HCT116 (cell line): ENCODE measurements around the gene BCKDK. TPM values are rescaled to one million over a fixed set of nuclear protein-coding genes. Genes with fewer than 3 reads are reported as not detected.

ENCODE experiments used
- ATAC-seq: fragments of 200-7000 bp; cut with Tn5 transposase; 2 replicates; pipeline ENCODE4 v1.9.1; 2020; ENCODE audit warnings: mild to moderate bottlenecking, moderate library complexity
- BruUV-seq: library from RNA; stranded (reverse); fragments of 400-500 nt; replicated peaks from 2 replicates; lab custom pipeline; 2021; lab: Mats Ljungman, UMichigan
- CTCF ChIA-PET: fragments of 300-600 bp; sonication (Branson Sonifier 250); formaldehyde crosslinking; loops from one replicate; lab custom pipeline; 2021; ENCODE audit warnings: antibody characterized with exemption; lab: Charles Lee
- POLR2A ChIA-PET: fragments of 300-600, 350-600 bp; sonication (Branson Sonifier 250); formaldehyde crosslinking; loops from one replicate; lab custom pipeline; 2021; ENCODE audit warnings: antibody characterized with exemption; lab: Charles Lee
- RAD21 ChIA-PET, 2 experiments: fragments of 300-600 bp; sonication (Branson Sonifier 250); formaldehyde crosslinking; loops; one replicate each; lab custom pipeline; 2023; ENCODE audit warnings: low total read pairs in 2 of 2; ENCODE audit not compliant: uncharacterized antibody in 2 of 2, unreplicated experiment in 2 of 2, low non-redundant PET in 1 of 2; lab: Charles Lee
- DNase-seq: peaks from one replicate; pipeline ENCODE4 v3.0.0-alpha.2; 2010; ENCODE audit warnings: low read depth, low spot score
- H2AFZ ChIP-seq: fragments of 200-600 bp; shearing (Covaris generic), sonication (generic); 2 replicates; pipeline ENCODE4 v1.6.1; 2017; ENCODE audit warnings: low read depth, mixed run types, mixed read lengths, antibody characterized with exemption, low read length; ENCODE audit not compliant: poor library complexity, severe bottlenecking
- H3K27ac ChIP-seq: 2 replicates; pipeline ENCODE4 v1.5.1; 2012; ENCODE audit warnings: low read depth, low read length
- H3K27me3 ChIP-seq: fragments of 200-600 bp; sonication (generic); 2 replicates; pipeline ENCODE4 v1.6.1; 2016; ENCODE audit warnings: mixed run types, low read length, mixed read lengths; ENCODE audit not compliant: insufficient read depth
- H3K36me3 ChIP-seq, 2 experiments: fragments of 200-500 bp in 1 of 2; fragments of 200-600 bp in 1 of 2; sonication (Bioruptor generic) in 1 of 2; sonication (generic) in 1 of 2; 2 replicates each; pipeline versions ENCODE4 v1.5.1 to v1.6.1; 2014 to 2016; ENCODE audit warnings: low read length in 2 of 2, inconsistent platforms in 1 of 2, mixed read lengths in 1 of 2, mixed run types in 1 of 2; ENCODE audit not compliant: insufficient read depth in 2 of 2, control insufficient read depth in 1 of 2
- H3K4me1 ChIP-seq, 2 experiments: fragments of 200-600 bp in 1 of 2; sonication (generic) in 1 of 2; 2 replicates each; pipeline versions ENCODE4 v1.5.1 to v1.6.1; 2012 to 2017; ENCODE audit warnings: low read length in 2 of 2, inconsistent platforms in 1 of 2, mild to moderate bottlenecking in 1 of 2, mixed read lengths in 1 of 2, mixed run types in 1 of 2, moderate library complexity in 1 of 2; ENCODE audit not compliant: insufficient read depth in 2 of 2, control insufficient read depth in 1 of 2
- H3K4me2 ChIP-seq: fragments of 200-600 bp; sonication (generic); 2 replicates; pipeline ENCODE4 v1.6.1; 2017; ENCODE audit warnings: mixed run types, low read length, mixed read lengths
- H3K4me3 ChIP-seq, 2 experiments: fragments of 200-600 bp in 1 of 2; sonication (generic) in 1 of 2; replicated peaks in 1 of 2; 2 replicates each; pipeline ENCODE4 v1.5.1; 2011 to 2016; ENCODE audit warnings: low read length in 2 of 2, control low read depth in 1 of 2, low read depth in 1 of 2, mild to moderate bottlenecking in 1 of 2, mixed read lengths in 1 of 2, mixed run types in 1 of 2
- H3K79me2 ChIP-seq: fragments of 200-600 bp; sonication (generic); 2 replicates; pipeline ENCODE4 v1.6.1; 2017; ENCODE audit warnings: mild to moderate bottlenecking, mixed run types, low read length, moderate library complexity, mixed read lengths; ENCODE audit not compliant: insufficient read depth
- H3K9ac ChIP-seq: fragments of 200-600 bp; sonication (generic); 2 replicates; pipeline ENCODE4 v1.6.1; 2016; ENCODE audit warnings: low read length, mixed read lengths
- H3K9me2 ChIP-seq: fragments of 200-600 bp; sonication (generic), shearing (Covaris generic); 2 replicates; pipeline ENCODE4 v1.6.1; 2017; ENCODE audit warnings: mixed run types, mild to moderate bottlenecking, moderate library complexity; ENCODE audit not compliant: insufficient read depth
- H3K9me3 ChIP-seq, 2 experiments: fragments of 200-500 bp in 1 of 2; fragments of 200-600 bp in 1 of 2; sonication (Bioruptor generic) in 1 of 2; sonication (generic) in 1 of 2; 2 replicates each; pipeline ENCODE4 v1.6.1; 2014 to 2017; ENCODE audit warnings: low read length in 2 of 2, mixed read lengths in 2 of 2, inconsistent platforms in 1 of 2, low read depth in 1 of 2, mild to moderate bottlenecking in 1 of 2, mixed run types in 1 of 2, moderate library complexity in 1 of 2; ENCODE audit not compliant: control insufficient read depth in 1 of 2, insufficient read depth in 1 of 2
- H4K20me1 ChIP-seq: fragments of 200-600 bp; sonication (generic), shearing (Covaris generic); 2 replicates; pipeline ENCODE4 v1.6.1; 2017; ENCODE audit warnings: mixed run types, mild to moderate bottlenecking, moderate library complexity; ENCODE audit not compliant: insufficient read depth
- CBX3 ChIP-seq: IDR thresholded peaks from 2 replicates; pipeline ENCODE4 v1.6.1; 2012; ENCODE audit warnings: low read depth
- CEBPB ChIP-seq: IDR thresholded peaks from 2 replicates; pipeline ENCODE4 v1.6.1; 2012; ENCODE audit warnings: low read depth
- EGR1 ChIP-seq: IDR thresholded peaks from 2 replicates; pipeline ENCODE4 v1.6.1; 2012; ENCODE audit warnings: low read depth
- ELF1 ChIP-seq: IDR thresholded peaks from 2 replicates; pipeline ENCODE4 v1.6.1; 2012; ENCODE audit warnings: low read depth, borderline replicate concordance
- EZH2 ChIP-seq: fragments of 200-600 bp; sonication (generic); IDR thresholded peaks from 2 replicates; pipeline ENCODE4 v1.6.1; 2017; ENCODE audit warnings: antibody characterized with exemption, mixed run types
- FOSL1 ChIP-seq: IDR thresholded peaks from 2 replicates; pipeline ENCODE4 v1.6.1; 2012; ENCODE audit warnings: low read depth
- POLR2A ChIP-seq: IDR thresholded peaks from 2 replicates; pipeline ENCODE4 v1.7.0; 2011; ENCODE audit warnings: borderline replicate concordance; ENCODE audit not compliant: insufficient read depth, insufficient read length; ENCODE audit errors: extremely low read depth
- POLR2AphosphoS5 ChIP-seq: IDR thresholded peaks from 2 replicates; pipeline ENCODE4 v1.6.1; 2011; ENCODE audit warnings: mild to moderate bottlenecking, low read depth, low read length, moderate library complexity
- RAD21 ChIP-seq: IDR thresholded peaks from 2 replicates; pipeline ENCODE4 v1.6.1; 2012; ENCODE audit warnings: low read depth, mild to moderate bottlenecking
- SIN3A ChIP-seq: IDR thresholded peaks from 2 replicates; pipeline ENCODE4 v1.6.1; 2012; ENCODE audit warnings: low read depth
- SP1 ChIP-seq: IDR thresholded peaks from 2 replicates; pipeline ENCODE4 v1.6.1; 2012; ENCODE audit warnings: low read depth
- SRF ChIP-seq: IDR thresholded peaks from 2 replicates; pipeline ENCODE4 v1.6.1; 2012; ENCODE audit warnings: low read depth
- ZFX ChIP-seq: fragments of 450-650 bp; IDR thresholded peaks from 2 replicates; pipeline ENCODE4 v1.6.1; 2017
- ZNF274 ChIP-seq: fragments of 200-500 bp; sonication (Bioruptor generic); IDR thresholded peaks from 2 replicates; pipeline ENCODE4 v1.6.1; 2014; ENCODE audit warnings: mild to moderate bottlenecking, low read depth, low read length, inconsistent platforms
- intact Hi-C: fragments of 100-400 bp; cut with micrococcal nuclease; formaldehyde crosslinking; loops from 2 replicates; pipeline ENCODE4 v1.10.0; 2022
- total RNA-seq: library from RNA; stranded (reverse); gene quantifications from one replicate; pipeline ENCODE4 v1.2.1, GENCODE V29; 2021; ENCODE audit not compliant: unreplicated experiment
- TF ChIP-seq, protein P1 (sequence below): IDR thresholded peaks from 2 replicates; pipeline ENCODE4 v1.6.1; 2011; ENCODE audit warnings: mild to moderate bottlenecking, low read length, moderate library complexity; ENCODE audit not compliant: insufficient replicate concordance; ENCODE audit errors: extremely low read depth
- TF ChIP-seq, protein P2 (sequence below): IDR thresholded peaks from 2 replicates; pipeline ENCODE4 v1.6.1; 2012
- TF ChIP-seq, protein P3 (sequence below): IDR thresholded peaks from 2 replicates; pipeline ENCODE4 v1.6.1; 2012
- TF ChIP-seq, protein P4 (sequence below): IDR thresholded peaks from 2 replicates; pipeline ENCODE4 v1.6.1; 2012; ENCODE audit warnings: low read depth

Gene BCKDK
- total RNA-seq, 1 experiment from 2014 or later = 60.7 TPM

DNA sequence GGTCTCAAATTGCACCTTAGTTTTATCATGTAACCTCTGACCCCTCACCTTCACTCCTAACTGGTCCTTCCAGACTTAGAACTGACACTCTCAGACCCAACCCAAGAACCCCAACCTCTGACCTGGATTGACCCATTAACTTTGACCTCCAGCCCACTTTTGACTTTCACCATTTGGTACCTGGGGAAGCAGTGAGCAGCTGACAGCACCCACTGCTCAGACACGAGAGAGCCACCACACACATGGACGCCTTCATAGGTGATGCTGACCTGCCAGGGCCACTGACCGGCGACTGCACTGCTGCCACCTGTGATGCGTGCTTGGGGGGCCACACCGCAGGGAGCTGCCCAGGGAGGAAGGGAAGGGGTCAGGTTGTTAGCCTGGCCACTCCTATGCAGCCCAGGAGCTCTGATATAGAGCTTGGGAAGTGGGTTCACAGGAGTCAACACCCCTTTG is 24.9 kb downstream of the BCKDK start (continued):
- TF ChIP-seq, protein P1, sequence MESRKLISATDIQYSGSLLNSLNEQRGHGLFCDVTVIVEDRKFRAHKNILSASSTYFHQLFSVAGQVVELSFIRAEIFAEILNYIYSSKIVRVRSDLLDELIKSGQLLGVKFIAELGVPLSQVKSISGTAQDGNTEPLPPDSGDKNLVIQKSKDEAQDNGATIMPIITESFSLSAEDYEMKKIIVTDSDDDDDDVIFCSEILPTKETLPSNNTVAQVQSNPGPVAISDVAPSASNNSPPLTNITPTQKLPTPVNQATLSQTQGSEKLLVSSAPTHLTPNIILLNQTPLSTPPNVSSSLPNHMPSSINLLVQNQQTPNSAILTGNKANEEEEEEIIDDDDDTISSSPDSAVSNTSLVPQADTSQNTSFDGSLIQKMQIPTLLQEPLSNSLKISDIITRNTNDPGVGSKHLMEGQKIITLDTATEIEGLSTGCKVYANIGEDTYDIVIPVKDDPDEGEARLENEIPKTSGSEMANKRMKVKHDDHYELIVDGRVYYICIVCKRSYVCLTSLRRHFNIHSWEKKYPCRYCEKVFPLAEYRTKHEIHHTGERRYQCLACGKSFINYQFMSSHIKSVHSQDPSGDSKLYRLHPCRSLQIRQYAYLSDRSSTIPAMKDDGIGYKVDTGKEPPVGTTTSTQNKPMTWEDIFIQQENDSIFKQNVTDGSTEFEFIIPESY = no peak

DNA sequence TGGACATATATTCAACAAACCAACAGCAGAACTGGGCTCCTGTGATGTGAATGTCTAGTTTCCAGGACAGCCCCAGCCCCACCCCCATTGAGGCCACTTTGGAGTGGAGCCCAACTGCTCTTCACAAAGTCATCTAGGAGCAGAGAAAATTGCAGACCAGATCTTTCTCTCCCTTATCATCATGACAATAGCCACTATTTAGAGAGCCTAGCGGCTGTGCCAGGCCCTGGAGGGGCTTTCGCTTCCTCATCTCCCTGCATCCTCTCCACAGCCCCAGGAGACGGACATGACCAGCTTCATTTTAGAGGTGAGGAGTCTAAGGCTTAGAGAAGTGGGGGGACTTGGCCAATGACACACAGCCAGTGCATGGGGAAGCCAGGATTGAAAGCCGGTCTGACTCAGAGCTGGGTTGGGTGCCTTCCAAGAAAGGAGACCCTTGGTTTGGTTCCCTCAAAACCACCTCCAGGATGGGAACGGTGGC is 25.9 kb downstream of the BCKDK start:
- H4K20me1 ChIP-seq = no peaks in the 10 kb centered on the region
- ChIA-PET RAD21 (interaction anchor here in 1 of 2 experiments (2.0 kb wide), 1 partner anchor 17 kb away, joined by 4 read pairs; the partner anchor contains the start of gene KAT8), POLR2A (interaction anchor here (0.6 to 9.9 kb wide), 5 partner anchors 8 to 40 kb away, joined by 3 to 84 read pairs (median 8); partner anchors contain the start of gene KAT8), CTCF (interaction anchor here (1.0 to 1.2 kb wide), 4 partner anchors 17 to 326 kb away, joined by 3 to 6 read pairs (median 4); partner anchors contain the start of genes HSD3B7 and KAT8)
- ATAC-seq (no peak), DNase-seq (no peak)
- H3K9me2 ChIP-seq = no peaks in the 10 kb centered on the region
- peak overlapping the region; percentile 44; the same call in 1 of the 2 replicates for H3K27ac ChIP-seq
- peaks cover 7% of the 10 kb centered on the region; the same call in 1 of the 2 replicates for H3K79me2 ChIP-seq
- H3K4me2 ChIP-seq = peak overlapping the region; percentile 99
- no peak overlapping the region for H2AFZ ChIP-seq
- peak overlapping the region; percentile 78; the same call in 1 of the 2 replicates for H3K9ac ChIP-seq
- H3K36me3 ChIP-seq = peaks cover 8 to 14% of the 10 kb centered on the region in 2 experiments; a peak in 3 of 4 replicates
- intact Hi-C loops = no loop called here
- BruUV-seq = no TSS peak
- no peaks in the 10 kb centered on the region for H3K9me3 ChIP-seq
- H3K27me3 ChIP-seq = no peaks in the 10 kb centered on the region
- peaks cover 42 to 61% of the 10 kb centered on the region in 2 experiments for H3K4me1 ChIP-seq
- H3K4me3 ChIP-seq = peak overlapping the region; percentile 70 to 74; a peak in 3 of 4 replicates
- TF ChIP-seq ZNF274 (no peak), ZFX (no peak), EGR1 (no peak), POLR2A (no peak), POLR2AphosphoS5 (no peak), FOSL1 (no peak), CBX3 (no peak), SP1 (no peak), EZH2 (no peak), RAD21 (no peak), CEBPB (no peak), ELF1 (no peak), SRF (no peak), SIN3A (no peak)
- TF ChIP-seq, protein P2, sequence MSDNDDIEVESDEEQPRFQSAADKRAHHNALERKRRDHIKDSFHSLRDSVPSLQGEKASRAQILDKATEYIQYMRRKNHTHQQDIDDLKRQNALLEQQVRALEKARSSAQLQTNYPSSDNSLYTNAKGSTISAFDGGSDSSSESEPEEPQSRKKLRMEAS = no peak
- TF ChIP-seq, protein P1 = no peak
- TF ChIP-seq, protein P3, sequence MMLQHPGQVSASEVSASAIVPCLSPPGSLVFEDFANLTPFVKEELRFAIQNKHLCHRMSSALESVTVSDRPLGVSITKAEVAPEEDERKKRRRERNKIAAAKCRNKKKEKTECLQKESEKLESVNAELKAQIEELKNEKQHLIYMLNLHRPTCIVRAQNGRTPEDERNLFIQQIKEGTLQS = no peak
- TF ChIP-seq, protein P4, sequence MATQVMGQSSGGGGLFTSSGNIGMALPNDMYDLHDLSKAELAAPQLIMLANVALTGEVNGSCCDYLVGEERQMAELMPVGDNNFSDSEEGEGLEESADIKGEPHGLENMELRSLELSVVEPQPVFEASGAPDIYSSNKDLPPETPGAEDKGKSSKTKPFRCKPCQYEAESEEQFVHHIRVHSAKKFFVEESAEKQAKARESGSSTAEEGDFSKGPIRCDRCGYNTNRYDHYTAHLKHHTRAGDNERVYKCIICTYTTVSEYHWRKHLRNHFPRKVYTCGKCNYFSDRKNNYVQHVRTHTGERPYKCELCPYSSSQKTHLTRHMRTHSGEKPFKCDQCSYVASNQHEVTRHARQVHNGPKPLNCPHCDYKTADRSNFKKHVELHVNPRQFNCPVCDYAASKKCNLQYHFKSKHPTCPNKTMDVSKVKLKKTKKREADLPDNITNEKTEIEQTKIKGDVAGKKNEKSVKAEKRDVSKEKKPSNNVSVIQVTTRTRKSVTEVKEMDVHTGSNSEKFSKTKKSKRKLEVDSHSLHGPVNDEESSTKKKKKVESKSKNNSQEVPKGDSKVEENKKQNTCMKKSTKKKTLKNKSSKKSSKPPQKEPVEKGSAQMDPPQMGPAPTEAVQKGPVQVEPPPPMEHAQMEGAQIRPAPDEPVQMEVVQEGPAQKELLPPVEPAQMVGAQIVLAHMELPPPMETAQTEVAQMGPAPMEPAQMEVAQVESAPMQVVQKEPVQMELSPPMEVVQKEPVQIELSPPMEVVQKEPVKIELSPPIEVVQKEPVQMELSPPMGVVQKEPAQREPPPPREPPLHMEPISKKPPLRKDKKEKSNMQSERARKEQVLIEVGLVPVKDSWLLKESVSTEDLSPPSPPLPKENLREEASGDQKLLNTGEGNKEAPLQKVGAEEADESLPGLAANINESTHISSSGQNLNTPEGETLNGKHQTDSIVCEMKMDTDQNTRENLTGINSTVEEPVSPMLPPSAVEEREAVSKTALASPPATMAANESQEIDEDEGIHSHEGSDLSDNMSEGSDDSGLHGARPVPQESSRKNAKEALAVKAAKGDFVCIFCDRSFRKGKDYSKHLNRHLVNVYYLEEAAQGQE = no peak
